Measurements from ENCODE around the gene SELENOV. TPM values are rescaled to one million over a fixed set of nuclear protein-coding genes. Genes with fewer than 3 reads are reported as not detected.

The SELENOV gene
- polyA plus RNA-seq, 3 donors: not detected

GRCh38 chr19:39558624-39559117, 43.7 kb downstream of the SELENOV start:
- peaks cover 2% of the 10 kb centered on the region in 2 donors for H3K27me3 ChIP-seq (ENCODE audit: control insufficient read depth in 2 of 2, insufficient read depth in 2 of 2, low read length in 2 of 2)
- no peak for TF ChIP-seq CTCF (IDR thresholded peaks at IDR 0.05)
- peak overlapping the region in 1 of 2 donors; percentile 10 for H3K27ac ChIP-seq (ENCODE audit: low read depth in 1 of 2, low read length in 2 of 2)
- no peaks in the 10 kb centered on the region for H4K20me1 ChIP-seq (ENCODE audit: insufficient read depth, low read length)
- Mint-ChIP-seq H3K4me1 (peaks cover 39% of the 10 kb centered on the region), H3K27me3 (ENCODE audit: low read depth in 3 of 3) (peaks cover 3 to 16% (median 10%) of the 10 kb centered on the region in 3 donors), H3K4me3 (peak overlapping the region in 1 of 2 donors; percentile 3), H3K9me3 (no peaks in the 10 kb centered on the region), H3K27ac (peak overlapping the region in 1 of 7 donors; percentile 32), H3K36me3 (no peaks in the 10 kb centered on the region)
- no peaks in the 10 kb centered on the region for H3K36me3 ChIP-seq (replicated peaks in 1 of 2; ENCODE audit: control insufficient read depth in 1 of 2, insufficient read depth in 2 of 2, low read length in 2 of 2)
- H3K4me2 ChIP-seq (replicated peaks; ENCODE audit: extremely low read depth, low read length, poor library complexity, severe bottlenecking): no peak overlapping the region
- no peaks in the 10 kb centered on the region for H3K9me3 ChIP-seq (replicated peaks in 1 of 2; ENCODE audit: control insufficient read depth in 1 of 2, insufficient read depth in 1 of 2, low read length in 2 of 2)
- DNase-seq: no peak
- no peaks in the 10 kb centered on the region for H3K79me2 ChIP-seq (ENCODE audit: insufficient read depth, low read length)
- 85% methylated on average over 4 of the region's 6 CpGs for WGBS (ENCODE audit: insufficient coverage)
- H3K4me1 ChIP-seq (ENCODE audit: control insufficient read depth in 1 of 2, insufficient read depth in 2 of 2, low read length in 2 of 2): peaks cover 26 to 40% of the 10 kb centered on the region in 2 donors
- peak overlapping the region; percentile 2 for H2AFZ ChIP-seq (ENCODE audit: insufficient read depth, low read depth, low read length, poor library complexity, severe bottlenecking)
- H3K4me3 ChIP-seq (replicated peaks in 1 of 3; ENCODE audit: low read depth in 2 of 3, low read length in 3 of 3): no peak overlapping the region
- H3K9ac ChIP-seq (ENCODE audit: insufficient read depth, low read length, poor library complexity, severe bottlenecking): no peak overlapping the region
- intact Hi-C loops (cut with micrococcal nuclease): loop anchor here in 1 of 2 donors (5.0 kb wide), 1 partner anchor 104 kb away; no protein-coding TSS in a partner anchor

- Histone ChIP-seq H3K27ac (ENCODE audit: low read depth in 1 of 2, low read length in 2 of 2) (no peak overlapping the region), H2AFZ (ENCODE audit: insufficient read depth, low read depth, low read length, poor library complexity, severe bottlenecking) (no peak overlapping the region), H3K9me3 (replicated peaks in 1 of 2; ENCODE audit: control insufficient read depth in 1 of 2, insufficient read depth in 1 of 2, low read length in 2 of 2) (no peaks in the 10 kb centered on the region), H3K9ac (ENCODE audit: insufficient read depth, low read length, poor library complexity, severe bottlenecking) (no peak overlapping the region), H3K4me3 (replicated peaks in 1 of 3; ENCODE audit: low read depth in 2 of 3, low read length in 3 of 3) (no peak overlapping the region), H3K79me2 (ENCODE audit: insufficient read depth, low read length) (no peaks in the 10 kb centered on the region), H3K4me1 (ENCODE audit: control insufficient read depth in 1 of 2, insufficient read depth in 2 of 2, low read length in 2 of 2) (peaks cover 7% of the 10 kb centered on the region in 2 donors), H4K20me1 (ENCODE audit: insufficient read depth, low read length) (no peaks in the 10 kb centered on the region), H3K36me3 (replicated peaks in 1 of 2; ENCODE audit: control insufficient read depth in 1 of 2, insufficient read depth in 2 of 2, low read length in 2 of 2) (no peaks in the 10 kb centered on the region), H3K27me3 (ENCODE audit: control insufficient read depth in 2 of 2, insufficient read depth in 2 of 2, low read length in 2 of 2) (peaks cover 4 to 18% of the 10 kb centered on the region in 2 donors), H3K4me2 (replicated peaks; ENCODE audit: extremely low read depth, low read length, poor library complexity, severe bottlenecking) (no peak overlapping the region)
- no peak for TF ChIP-seq CTCF (IDR thresholded peaks at IDR 0.05)
- no peaks in the 10 kb centered on the region for H3K9me3 Mint-ChIP-seq
- H3K27me3 Mint-ChIP-seq (ENCODE audit: low read depth in 3 of 3): peaks cover 3 to 19% (median 13%) of the 10 kb centered on the region in 3 donors
- no peak overlapping the region for H3K4me3 Mint-ChIP-seq
- WGBS (ENCODE audit: insufficient coverage): 90% methylated on average over 2 of the region's 2 CpGs
- no peaks in the 10 kb centered on the region for H3K36me3 Mint-ChIP-seq
- H3K27ac Mint-ChIP-seq: no peak overlapping the region
- DNase-seq: peak in 1 of 3 donors; percentile 28
- H3K4me1 Mint-ChIP-seq: peaks cover 7% of the 10 kb centered on the region
- intact Hi-C loops (cut with micrococcal nuclease): no loop called here
These were observed 48.5 kb downstream of the SELENOV start for GRCh38 chr19:39563408-39563807.
